Subcutaneous adipose tissue (tissue), 4 donors: ENCODE measurements around the gene TRPM6. TPM values are rescaled to one million over a fixed set of nuclear protein-coding genes. Genes with fewer than 3 reads are reported as not detected.

Experiments used
- total RNA-seq, 4 donors: library from RNA; depleted of rRNA; stranded (reverse); fragments of >200 nt; gene quantifications; one replicate each; pipeline ENCODE4 v1.1.0, GENCODE V29; 2016
- TF ChIP-seq, protein P1 (sequence below): fragments of 450-650 bp; IDR thresholded peaks from one replicate; pipeline ENCODE4 v1.5.1; 2016; ENCODE audit warnings: low read depth, mild to moderate bottlenecking, control low read depth, antibody characterized with exemption, moderate library complexity

The TRPM6 gene
- total RNA-seq, 4 donors from 2014 or later: 0.17 to 1.9 (median 1.2) TPM

DNA sequence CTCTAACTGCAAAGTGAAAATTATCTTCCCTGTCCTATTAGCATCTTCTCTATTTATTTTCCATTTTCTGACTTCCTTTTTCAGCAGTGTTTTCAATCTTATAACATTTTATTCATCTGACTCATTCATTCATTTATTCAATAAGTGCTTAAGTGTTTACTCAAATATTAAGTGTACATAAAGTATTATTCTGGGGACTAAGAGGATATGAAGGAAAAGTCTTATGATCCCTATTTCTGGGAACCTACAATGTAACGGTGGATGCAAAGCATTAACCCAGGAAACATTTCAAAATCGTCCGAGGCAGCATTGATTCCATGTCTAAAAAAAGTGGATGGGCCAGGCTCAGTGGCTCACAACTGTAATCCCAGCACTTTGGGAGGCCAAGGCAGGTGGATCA, 19.4 kb upstream of the TRPM6 start:
- TF ChIP-seq, protein P1, sequence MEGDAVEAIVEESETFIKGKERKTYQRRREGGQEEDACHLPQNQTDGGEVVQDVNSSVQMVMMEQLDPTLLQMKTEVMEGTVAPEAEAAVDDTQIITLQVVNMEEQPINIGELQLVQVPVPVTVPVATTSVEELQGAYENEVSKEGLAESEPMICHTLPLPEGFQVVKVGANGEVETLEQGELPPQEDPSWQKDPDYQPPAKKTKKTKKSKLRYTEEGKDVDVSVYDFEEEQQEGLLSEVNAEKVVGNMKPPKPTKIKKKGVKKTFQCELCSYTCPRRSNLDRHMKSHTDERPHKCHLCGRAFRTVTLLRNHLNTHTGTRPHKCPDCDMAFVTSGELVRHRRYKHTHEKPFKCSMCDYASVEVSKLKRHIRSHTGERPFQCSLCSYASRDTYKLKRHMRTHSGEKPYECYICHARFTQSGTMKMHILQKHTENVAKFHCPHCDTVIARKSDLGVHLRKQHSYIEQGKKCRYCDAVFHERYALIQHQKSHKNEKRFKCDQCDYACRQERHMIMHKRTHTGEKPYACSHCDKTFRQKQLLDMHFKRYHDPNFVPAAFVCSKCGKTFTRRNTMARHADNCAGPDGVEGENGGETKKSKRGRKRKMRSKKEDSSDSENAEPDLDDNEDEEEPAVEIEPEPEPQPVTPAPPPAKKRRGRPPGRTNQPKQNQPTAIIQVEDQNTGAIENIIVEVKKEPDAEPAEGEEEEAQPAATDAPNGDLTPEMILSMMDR: no peak

DNA sequence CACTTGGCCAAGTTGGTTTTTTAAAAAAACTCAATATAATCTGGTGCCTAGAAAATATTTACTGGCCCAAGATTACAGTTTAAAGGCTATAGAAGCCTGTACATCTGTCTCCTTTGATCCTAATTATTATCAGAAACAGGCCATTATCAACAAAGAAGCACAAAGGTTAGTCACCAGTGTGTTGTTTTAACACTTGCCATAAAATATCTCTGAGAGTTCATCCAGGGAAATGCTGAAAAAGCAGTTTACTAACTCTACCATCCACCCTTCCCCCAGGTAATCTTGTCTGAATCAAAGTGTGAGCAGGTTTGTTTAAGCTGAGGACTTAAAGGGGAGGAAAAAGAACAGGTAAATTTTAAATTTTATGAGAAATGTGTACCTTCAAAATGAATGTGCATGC, 13.3 kb upstream of the TRPM6 start:
- TF ChIP-seq, protein P1: no peak

DNA sequence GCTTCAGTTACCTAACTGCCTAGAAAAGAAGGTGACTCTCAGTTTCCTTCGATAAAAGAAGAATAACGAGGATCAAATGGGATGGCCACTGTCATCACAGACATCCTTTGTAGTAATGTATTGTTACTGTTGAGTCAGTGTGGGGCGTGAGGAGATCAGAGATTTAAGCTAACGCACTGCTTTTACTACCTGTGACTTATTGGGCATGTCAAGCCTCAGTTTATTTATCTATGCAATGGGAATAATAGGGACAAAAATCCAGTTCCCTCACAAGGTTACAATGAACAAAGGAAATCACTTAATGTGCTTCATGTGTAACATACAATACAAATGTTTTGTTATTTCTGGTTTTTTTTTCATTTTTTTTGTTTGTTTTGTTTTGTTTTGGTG, 255 bp upstream of the TRPM6 start:
- TF ChIP-seq, protein P1: no peak

DNA sequence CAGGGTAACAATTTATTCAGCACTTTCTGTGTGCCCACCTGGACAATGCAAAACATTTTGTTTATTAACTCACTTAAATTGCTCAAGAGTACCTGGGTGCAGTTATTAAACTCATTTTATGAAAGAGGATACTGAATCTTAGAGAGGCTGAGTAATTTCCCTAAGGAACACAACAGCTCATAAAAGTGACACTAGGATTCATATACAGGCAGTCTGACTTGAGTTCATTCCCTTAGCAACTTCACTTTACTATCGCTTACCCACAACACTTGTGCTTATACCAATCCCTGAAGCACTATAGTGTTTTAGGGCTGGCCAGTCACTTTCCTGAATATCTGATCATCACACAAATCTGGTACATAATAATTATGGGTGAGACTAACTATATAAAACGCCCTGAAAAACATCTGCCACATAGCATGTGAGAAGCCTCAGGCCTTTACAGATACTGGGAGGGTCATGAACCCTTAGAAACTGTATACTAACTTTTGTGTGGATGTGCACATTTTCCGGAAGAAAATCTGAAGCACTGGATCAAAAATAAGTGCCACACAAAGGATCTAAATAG, 11.3 kb downstream of the TRPM6 start:
- TF ChIP-seq, protein P1: no peak

DNA sequence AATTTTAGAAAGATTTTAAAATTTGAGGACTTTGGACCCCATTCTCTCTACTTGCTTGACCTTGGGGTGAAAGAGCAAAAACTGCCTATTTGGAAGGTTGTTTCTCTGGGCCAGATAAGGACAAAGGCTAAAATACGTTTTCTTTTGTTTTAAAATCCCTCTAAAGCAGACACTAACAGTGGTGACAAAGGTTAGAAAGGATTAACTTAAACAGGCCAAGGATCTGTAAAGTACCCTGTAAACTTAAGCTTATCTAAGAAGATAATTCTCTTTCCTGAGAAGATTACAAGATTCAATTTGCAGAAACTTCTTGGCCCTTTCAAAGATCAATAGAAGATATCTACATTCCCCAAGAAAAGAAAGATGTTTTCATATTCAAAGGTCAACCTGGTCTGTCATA, 12.1 kb downstream of the TRPM6 start:
- TF ChIP-seq, protein P1: no peak

DNA sequence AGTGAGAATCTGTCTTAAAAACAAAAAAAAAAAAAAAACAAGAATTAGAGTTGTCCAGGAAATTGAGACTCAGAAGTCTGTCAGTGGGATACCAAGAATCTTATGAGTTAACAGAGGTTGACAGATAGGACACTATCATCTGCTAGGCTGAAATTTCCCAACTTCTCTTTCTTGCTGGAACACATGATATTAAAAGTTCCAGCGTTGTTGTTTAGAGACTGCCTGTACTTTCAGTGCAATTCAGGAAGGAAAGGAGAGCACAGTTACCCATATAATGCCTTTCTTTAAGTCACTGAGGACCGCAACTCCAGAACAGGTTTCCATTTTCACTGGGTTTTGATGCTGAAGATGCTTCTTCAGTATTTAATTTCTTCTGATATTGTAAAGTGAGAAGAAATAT, 13.5 kb downstream of the TRPM6 start:
- TF ChIP-seq, protein P1: no peak

DNA sequence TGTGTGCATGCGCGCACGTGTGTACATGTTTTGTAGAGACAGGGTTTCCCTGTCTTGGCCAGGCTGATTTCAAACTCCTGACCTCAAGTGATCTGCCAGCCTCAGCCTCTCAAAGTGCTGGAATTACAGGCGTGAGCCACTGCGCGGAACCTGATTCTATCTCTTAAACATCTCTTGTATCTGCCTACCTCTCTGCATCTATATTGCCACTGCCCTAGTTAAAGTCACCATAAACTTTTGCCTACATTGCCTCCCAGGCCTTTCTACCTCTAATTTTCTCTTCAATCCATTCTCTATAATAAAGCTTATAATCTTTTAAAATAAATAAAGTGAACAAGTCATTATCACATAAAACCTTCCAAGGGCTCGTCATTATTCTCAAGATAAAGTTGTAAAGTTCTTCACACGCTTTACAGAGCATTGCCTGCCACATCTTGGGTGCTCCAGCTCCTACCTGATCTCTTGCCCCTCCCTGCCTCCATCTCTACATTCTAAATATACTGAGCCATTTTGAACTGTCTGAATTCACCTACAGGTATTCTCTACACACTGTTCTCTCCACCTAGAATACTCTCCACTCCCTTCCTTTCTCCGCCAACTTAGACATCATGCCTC, 15.0 kb downstream of the TRPM6 start:
- TF ChIP-seq, protein P1: no peak
